Measurements from ENCODE around the gene KRTAP5-3.
"Not testable (repeated sequence)": the region's sequence is repeated elsewhere in the genome, so short reads cannot be mapped to it uniquely, and the experiment has no call there.

The KRTAP5-3 gene

DNA sequence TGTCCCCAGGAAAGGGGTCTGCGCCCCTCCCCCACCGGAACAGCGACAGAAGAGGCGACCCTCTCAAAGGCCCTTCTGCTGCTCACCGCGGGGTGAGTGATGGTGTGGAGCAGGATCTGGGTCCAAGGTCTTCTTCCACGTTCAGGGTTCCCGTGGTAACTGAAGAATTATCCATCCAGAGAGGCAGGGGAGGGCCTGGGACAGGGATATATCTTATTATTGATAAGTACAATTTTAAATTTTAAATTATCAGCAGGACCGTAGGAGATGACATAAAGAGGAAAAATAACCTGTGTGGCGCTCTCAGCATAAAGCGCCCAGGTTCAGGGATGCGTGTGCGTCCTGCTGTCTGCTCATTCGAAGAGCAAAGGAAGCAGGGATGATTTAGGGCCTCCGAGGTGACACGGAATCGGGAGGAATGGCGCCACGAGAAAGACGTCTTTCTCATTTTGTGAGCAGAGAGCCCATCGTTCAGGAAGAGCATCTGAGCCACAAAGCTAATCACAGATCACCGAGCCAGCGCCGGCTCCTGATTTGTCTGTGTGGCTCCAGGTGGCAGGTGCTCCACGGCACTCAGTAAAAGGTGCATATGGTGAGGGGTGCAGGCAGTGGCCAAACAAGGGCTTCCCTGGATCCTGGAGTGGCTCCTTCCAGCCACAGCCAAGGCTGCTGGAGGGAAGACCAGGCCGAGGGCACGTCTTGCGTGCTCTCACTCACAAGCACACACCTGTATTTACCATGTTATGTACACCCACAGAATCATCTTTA, 40.6 kb upstream of the KRTAP5-3 start:
- no peak for DNase-seq (ENCODE audit: low spot score)
- Histone ChIP-seq H3K27ac (no peak overlapping the region), H3K4me3 (no peak overlapping the region)
- no peak for TF ChIP-seq CTCF (IDR thresholded peaks at IDR 0.05)

GRCh38 chr11:1647901-1648652, 39.8 kb upstream of the KRTAP5-3 start:
- TF ChIP-seq CTCF (IDR thresholded peaks at IDR 0.05), result no peak
- no peak overlapping the region for H3K27ac ChIP-seq
- DNase-seq (ENCODE audit: low spot score), result no peak
- H3K4me3 ChIP-seq, result no peak overlapping the region

DNA sequence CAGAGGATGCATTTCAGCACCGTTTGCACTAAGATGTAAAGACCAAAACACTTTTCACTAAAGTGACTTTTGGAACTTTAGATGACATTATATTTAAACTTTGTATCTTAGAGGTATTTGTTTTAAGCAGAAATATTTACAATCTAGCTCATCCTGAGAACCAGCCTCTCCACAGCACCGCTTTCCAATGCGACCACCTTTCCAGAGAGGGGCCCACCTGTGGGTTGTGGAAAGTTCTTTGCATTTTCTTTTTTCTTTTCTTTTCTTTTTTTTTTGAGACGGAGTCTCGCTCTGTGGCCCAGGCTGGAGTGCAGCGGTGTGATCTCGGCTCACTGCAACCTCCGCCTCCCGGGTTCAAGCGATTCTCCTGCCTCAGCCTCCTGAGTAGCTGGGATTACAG, 38.3 kb upstream of the KRTAP5-3 start:
- H3K27ac ChIP-seq; DNase-seq (ENCODE audit: low spot score); H3K4me3 ChIP-seq: not testable (repeated sequence)

DNA sequence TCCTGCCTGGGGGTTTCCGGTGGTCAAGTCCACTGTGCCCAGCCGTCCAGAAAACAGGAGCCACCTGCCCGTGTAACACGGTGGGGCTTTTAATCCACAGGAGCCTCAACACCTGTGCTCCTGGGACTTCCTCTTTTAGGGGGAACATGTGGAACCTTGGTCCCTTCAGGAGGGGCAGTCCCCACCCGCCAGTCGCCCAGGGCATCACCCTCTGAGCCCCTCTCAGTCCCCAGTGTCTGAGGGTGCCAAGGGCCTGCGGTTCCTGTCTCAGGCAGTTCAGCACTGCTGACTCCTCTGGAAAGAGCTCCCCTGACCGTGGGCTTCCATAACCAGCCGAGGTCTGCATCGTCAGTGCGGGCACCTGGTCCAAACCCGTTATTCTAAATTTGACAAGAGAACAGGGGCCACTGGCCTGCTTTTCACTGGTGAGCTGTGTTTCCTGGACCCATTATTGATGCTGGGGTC, 37.1 kb upstream of the KRTAP5-3 start:
- TF ChIP-seq CTCF (IDR thresholded peaks at IDR 0.05), result no peak
- Histone ChIP-seq H3K27ac (no peak overlapping the region), H3K4me3 (no peak overlapping the region)
- DNase-seq (ENCODE audit: low spot score), result no peak

GRCh38 chr11:1644601-1645356, 36.5 kb upstream of the KRTAP5-3 start:
- Histone ChIP-seq H3K27ac (no peak overlapping the region), H3K4me3 (no peak overlapping the region)
- no peak for DNase-seq (ENCODE audit: low spot score)
- no peak for TF ChIP-seq CTCF (IDR thresholded peaks at IDR 0.05)

DNA sequence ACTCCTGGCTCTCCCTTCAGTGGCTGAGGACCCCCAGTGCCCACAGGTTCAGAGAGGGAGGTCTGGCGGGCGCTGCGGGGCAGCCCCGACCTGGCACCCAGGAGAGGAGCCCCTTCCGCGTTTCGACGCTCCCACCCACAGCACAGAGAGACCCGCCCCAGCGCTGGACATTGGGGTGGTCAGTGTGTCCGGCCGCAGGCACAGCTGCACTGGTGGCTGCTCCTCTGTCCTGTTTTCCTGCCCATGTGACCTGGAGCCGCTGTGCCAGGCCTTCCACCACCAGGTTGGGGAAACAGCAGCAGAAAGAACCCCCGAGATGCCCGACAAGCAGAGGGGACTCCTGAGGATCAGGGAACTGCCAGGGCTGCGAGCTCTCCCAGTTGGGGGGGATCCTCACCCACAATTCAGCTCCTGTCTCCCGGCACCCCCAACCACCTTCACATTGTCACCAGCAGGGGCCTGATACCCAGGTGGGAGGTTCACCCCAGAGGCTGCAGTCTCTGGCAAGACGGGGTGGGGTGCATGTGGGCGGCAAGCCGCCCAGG, 35.0 kb upstream of the KRTAP5-3 start:
- no peak for TF ChIP-seq CTCF (IDR thresholded peaks at IDR 0.05)
- H3K27ac ChIP-seq, result no peak overlapping the region
- no peak for DNase-seq (ENCODE audit: low spot score)
- H3K4me3 ChIP-seq, result no peak overlapping the region

Measured in coronary artery (tissue), 2 donors.